ENCODE measurements around the gene USP34. TPM values are rescaled to one million over a fixed set of nuclear protein-coding genes. Genes with fewer than 3 reads are reported as not detected.

The USP34 gene
- polyA plus RNA-seq, 12 donors: 67.8 to 125 (median 88.7) TPM; not detected in 1

DNA sequence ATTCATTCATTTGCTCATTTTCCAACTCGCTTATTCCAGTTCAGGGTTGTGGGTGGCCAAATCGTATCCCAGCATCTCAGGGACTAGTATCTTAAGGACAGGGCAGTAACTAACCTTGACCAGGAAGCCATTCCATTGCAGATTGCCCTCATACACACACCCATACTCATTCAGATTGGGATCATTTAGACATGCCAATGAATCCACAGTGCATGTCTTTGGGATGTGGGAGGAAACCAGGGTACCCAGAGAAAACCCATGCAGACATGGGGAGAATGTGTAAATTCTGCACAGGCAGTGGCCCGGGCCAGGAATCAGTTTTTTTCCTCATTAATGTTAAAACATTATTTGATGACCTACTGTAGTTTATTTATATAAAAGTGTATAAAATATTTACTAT lies 150.7 kb downstream of the USP34 start:
- DNase-seq: no peak

DNA sequence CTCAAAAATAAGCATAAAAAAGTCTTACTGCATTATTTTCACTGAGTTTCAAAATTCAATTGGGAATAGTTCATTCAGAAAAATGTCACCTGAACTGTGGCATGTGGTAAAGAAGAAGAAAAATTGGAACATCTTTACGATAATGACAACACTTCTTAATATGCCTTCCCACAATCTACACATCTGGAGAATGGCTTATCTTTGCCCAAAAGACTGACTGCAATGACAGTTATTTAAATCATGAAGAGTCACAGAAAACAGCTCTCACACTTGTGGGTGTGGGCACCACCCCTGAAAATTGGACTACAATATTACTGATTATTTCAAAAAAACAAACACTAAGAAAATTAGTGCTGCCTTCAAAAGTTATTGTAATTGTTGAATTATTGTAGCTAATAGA lies 152.3 kb downstream of the USP34 start:
- no peak for DNase-seq

DNA sequence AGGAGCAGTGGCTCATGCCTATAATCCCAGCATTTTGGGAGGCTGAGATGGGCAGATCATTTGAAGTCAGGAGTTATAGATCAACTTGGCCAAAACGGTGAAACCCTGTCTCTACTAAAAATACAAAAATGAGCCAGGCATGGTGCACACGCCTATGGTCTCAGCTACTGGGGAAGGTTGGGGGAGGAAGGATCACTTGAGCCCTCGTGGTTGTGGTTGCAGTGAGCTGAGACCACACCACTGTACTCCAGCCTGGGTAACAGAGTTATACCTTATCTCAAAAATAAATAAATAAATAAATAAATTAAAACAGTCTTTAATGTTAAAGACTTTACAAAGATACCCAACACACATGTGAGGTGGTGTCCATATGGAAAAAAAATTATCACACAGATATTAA lies 174.9 kb downstream of the USP34 start:
- no peak for DNase-seq

DNA sequence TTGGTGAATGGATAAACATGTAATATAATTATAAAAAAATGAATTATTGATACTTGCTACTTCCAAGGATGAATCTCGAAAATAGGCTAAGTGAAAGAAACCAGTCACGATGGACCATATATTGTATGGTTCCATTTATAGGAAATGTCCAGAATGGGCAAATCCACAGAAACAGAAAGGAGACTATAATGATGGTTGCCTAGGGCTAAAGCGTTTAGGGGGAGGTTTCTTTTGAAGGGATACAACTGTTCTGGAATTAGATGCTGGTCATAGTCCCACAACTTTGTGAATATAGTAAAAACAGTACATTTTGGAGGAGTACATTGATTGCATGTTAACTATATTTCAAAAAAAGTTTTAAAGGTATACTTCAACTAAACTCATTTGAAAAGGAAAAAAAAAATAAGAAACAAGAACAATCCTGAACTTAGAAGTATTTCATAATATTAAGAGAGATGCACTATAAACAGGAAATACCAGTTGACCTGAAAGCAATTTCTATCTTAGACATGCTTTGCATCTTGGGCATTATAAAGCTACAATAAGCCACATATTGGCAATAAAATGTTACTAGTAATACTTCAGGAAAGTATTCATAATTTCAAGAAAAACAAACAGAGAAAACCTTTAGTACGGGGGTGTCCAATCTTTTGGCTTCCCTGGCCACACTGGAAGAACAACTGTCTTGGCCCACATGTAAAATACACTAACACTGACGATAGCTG lies 178.9 kb downstream of the USP34 start:
- no peak for DNase-seq

DNA sequence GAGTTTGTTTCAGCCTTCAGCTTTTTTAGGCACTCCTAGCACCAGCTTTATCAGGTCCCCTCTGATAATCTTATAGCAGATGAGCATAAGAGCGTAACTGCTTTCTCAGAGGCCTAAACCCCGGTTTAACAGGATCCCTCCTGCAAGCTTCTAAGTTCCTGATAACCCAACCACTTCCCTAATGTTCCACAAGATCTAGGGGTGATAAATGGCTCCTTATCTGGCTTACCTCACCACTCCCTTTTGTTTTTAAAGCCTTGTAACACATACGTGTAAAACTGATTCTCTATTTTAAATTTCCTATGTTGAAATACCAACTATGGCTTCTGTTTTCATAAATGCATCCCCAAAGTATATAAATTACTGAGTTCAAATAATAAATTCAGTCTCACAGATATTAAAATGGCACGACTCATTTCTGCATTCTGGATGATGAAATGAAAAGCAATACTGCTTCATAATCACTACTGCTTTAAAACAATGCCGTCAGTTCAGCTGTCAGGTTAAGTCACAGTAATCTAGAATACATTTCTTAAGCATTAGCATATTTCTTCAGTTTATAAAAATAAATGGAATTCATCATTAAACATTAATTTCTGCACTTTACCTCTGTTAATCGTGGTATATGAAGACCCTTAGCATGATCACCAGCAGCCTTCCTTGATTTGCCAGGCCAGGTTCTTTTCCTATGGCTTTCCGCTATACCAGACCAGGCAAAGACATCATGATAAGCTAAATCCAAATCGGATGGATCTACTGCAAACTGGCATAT lies 182.6 kb downstream of the USP34 start:
- no peak for DNase-seq

DNA sequence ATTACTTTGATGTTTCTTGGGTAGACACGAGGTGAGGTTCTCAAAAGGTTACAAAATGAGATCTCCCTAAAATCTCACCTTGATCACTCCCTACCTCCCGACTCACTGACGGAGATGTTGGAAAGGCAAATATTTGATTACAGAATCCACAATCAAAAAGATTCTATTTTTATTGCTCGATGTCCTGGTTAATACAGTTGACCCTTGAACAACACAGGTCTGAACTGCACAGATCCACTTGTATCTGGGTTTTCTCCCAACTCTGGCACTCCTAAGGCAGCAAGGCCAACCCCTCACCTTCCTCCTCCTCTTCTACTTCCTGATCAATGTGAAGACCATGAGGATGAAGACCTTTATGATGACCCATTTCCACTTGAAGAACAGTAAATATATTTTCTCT lies 183.6 kb downstream of the USP34 start:
- DNase-seq: no peak

DNA sequence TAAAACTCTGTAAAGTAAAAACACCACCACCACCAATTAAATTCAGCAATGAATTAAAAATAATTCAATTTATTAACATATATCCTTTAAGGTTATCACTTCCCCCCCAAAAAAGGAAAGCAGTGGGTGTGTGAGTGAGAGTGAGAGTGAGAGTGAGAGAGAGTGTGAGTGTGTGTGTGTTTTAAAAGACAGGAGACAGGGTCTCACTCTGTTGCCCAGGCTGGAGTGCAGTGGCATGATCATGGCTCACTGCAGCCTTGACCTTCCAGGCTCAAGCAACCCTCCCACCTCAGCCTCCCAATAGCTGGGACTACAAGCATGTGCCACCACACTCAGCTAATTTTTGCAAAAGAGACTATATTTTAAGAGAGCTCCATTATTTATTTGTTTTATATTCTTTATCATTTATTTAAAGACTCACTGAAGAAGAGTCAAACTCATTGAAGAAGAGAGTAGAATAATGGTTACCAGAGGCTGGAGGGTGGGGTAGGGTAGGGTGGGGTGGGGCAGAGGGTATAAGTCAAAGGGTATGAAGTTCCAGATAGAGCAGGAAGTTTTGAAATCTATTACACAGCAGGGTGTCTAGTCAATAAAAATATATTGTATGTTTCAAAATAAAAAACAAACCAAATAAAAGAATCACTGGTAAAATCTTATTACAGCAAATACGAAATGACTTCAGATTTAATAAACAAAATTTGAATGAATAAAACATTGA lies 187.3 kb downstream of the USP34 start:
- DNase-seq: no peak

DNA sequence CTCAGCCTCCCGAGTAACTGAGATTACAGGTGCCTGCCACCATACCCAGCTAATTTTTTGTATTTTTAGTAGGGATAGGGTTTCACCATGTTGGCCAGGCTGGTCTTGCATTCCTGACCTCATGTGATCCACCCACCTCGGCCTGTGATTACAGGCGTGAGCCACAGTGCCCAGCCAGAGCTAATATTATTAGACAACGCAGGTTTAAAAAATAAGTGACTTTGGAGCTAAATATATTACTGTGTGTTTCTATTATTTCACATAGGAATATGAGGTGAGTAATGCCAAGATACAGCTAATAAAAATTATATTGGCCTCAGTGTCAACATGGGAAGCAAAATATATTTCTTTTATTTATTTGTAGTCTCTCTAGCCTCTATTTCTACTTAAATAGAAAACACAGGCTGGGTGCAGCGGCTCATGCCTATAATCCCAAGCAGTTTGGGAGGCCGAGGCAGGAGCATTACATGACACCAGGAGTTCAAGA lies 188.7 kb downstream of the USP34 start:
- DNase-seq: no peak

DNA sequence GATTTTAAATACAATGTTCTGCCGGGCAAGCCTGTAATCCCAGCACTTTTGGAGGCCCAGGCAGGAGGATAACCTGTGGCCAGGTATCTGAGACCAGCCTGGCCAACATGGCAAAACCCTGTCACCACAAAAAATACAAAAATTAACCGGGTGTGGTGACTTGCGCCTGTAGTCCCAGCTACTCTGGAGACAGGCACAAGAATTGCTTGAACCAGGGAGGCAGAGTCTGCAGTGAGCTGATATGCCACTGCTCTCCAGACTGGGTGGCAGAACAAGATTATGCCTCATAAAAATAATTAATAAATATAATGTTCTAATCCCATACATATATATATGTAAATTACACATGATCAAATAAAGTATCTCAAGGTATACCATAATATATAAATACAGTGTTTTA lies 189.6 kb downstream of the USP34 start:
- no peak for DNase-seq

DNA sequence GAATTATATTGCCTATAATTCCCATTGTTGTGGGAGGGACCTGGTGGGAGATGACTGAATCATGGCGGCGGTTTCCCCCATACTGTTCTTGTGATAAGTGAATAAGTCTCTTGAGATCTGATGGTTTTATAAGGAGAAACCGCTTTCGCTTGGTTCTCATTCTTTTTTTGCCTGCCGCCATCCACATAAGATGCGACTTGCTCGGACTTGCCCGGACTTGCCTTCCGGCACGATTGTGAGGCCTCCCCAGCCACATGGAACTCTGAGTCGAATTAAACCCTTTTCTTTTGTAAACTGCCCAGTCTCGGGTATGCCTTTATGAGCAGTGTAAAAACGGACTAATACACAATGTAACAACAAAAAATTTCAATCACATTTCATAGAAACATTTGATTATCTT lies 193.1 kb downstream of the USP34 start:
- DNase-seq: no peak

DNA sequence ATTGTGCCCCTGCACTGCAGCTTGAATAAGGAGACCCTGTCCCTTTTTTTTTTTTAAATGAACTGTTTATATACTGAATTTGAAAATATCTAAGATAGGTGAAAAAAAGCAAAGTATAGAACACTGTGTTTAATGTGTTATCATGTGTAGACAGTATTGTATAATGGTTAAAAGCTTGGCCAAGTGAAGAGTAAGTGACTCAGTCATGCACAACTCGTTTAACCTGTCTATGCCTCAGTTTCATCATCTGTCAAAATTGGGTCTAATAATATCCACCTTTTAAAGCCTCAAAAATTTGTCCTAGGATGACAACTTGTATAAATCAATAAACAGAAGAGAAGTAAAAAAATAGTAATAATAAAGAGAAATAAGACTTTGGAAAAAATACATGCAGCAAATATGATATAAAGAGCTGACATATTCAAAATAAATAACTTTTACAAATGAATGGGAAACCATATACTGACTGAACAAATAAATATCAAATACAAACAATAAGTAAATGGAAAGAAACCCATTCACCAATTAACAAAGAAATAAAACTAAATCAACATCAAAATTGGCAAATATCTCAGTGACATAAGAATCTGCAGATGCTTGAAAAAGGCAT lies 195.2 kb downstream of the USP34 start:
- DNase-seq: no peak

DNA sequence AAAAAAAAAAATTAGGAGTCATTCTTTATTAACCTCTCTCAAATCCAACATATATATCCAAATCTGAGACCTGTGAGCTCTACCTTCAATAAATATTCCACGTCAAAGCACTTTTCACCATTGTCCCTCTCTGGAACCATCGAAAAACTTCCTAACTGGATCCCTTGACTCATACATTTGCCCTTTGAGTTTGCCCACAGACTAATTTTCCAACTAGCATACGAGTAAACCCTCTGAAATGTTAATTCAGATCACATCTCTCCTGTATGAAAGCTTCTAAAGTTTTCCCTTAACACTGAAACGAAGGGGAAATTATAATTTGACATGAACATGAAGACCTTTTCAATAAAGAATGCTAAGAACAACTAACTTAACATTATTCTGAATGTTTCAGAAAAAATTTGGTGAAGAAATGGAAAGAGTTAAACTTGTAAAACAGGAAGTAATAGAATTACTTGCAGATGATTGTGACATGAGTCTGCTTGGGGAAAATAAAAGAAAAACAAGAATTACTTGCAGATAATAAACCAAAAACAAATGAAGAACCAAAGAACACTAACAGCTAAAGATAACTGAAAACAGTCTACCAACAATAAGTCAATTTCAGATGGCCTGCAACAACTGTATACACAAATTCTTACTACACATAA lies 198.3 kb downstream of the USP34 start:
- no peak for DNase-seq

DNA sequence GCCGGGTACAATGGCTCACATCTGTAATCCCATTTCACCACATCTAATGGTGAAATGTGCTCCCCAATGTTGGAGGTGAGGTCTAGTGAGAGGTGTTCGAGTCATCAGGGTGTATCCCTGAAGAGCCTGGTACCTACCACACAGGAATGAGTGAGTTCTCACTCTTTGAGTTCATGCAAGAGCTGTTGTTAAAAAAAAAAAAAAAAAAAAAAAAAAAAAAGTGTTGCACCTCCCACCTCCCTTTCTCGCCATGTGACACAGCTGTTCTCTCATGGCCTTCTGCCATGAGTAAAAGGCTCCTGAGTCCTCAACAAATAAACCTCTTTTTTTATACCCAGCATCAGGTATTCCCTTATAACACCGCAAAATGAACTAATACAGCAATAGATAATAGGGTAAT lies 202.6 kb downstream of the USP34 start:
- DNase-seq: no peak

DNA sequence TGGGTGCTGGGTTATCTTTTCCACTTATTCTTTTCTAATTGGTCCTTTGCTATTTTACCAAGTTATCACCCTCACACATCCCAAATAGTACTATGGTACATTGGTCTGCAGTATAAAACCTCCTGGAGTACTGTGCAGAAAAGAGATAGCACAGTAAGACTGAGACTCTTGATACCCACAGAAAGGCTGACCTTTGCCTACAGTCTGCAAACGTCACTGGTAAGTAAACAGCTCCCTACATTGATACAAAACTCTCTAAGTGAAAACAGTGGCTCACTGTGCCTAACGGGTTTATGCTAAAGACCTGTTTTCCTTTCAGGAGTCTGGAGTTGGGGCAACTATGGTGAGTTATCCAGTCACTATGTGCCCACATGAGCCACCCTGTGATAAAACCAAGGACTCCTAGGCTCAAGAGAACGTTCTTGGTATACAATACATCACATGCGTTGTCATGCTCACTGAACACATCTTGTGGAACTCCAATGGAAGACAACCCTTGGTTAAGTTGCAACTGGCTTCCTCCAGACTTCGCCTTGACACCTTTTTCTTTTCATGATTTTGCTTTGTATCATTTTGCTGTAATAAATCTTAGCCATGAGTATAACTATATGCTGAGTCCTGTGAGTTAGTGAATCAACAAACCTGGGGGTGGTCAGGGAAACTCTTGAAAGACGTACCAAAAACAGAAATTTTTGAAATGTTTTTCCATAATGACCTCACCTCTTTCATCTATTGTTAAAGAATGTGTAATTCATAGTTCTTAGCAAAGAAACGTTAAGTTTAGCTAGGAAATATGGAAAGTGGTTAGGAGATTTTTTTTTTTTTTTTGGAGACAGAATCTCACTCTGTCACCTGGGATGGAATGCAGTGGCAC lies 204.0 kb downstream of the USP34 start:
- DNase-seq: no peak

DNA sequence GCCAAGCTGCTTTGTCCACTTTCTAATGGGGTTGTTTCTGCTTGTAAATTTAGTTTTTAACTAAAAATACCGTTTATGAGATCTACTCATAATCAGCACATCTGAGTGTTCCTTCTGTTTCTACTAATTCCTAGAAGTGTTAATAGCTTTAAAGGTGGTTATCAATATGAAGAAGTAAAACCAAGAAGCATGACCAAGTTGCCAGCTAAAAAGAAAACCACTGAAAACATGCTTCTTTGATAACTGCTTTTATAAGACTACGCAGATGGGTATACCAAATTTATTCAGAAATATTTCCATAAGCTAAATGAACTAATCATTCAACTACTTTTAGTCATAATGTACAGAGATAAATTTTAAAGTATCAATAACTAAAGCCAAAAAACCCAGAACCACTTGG lies 207.1 kb downstream of the USP34 start:
- DNase-seq: no peak

DNA sequence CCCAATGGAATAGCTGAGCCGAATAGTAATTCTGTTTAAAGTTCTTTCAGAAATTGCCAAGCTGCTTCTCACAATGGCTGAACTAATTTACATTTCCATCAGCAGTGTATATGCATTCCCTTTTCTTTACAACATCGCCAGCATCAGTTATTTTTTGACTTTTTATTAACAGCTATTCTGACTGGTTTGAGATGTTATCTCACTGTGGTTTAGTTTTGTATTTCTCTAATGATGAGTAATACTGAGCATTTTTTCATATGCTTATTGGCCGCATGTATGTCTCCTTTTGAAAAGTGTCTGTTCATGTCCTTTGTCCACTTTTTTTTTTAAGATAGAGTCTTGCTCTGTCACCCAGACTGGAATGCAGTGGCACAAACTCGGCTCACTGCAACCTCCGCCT lies 208.2 kb downstream of the USP34 start:
- no peak for DNase-seq

DNA sequence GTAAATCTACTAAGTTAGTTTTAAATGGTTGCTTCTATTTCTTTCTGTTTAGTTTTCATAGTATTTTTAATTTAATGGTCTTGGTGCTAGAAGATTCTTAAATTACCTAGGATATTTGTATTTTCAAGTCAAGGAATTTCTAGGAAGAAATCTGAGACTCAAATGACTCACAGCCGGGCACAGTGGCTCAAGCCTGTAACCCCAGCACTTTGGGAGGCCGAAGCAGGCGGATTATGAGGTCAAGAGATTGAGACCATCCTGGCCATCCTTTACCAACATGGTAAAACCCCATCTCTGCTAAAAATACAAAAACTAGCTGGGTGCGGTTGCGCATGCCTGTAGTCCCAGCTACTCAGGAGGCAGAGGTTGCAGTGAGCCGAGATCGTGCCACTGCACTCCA lies 213.4 kb downstream of the USP34 start:
- no peak for DNase-seq

DNA sequence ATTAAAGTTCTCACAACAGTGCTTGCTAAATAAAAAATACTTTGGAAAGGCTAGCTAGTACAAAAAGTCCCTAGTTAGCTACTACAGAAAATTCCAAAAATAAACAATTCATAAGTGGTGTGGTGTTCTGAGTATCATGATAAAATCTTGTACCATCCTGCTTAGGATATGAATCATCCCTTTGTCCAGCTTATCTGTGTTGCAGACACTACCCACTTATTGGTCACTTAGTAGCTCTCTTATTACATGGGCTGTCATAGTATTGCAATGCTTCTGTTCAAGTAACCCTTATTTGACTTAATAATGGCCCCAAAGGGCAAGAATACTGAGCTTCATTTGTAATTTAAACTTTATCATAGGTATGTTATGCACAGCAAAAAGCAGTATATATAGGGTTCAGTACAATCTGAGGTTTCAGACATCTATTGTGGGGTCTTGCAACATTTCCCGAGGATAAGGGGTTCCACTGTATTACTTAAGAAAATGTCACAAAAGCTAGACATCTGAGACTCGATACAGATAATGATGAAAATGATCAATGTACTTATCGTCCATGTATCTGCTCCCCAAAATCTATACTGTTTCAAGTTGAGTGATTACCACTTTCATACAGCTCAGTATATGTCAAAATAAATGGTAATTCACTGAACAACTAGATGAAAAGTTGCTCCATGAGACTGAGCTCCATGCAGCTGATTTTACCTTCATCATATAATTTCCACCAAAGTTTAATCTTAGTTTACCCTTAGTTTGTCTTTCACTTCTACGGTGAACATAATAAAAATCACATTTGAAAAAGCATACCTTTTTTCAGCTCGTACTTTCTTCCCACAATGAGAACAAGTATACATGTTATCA lies 215.1 kb downstream of the USP34 start:
- DNase-seq: no peak

DNA sequence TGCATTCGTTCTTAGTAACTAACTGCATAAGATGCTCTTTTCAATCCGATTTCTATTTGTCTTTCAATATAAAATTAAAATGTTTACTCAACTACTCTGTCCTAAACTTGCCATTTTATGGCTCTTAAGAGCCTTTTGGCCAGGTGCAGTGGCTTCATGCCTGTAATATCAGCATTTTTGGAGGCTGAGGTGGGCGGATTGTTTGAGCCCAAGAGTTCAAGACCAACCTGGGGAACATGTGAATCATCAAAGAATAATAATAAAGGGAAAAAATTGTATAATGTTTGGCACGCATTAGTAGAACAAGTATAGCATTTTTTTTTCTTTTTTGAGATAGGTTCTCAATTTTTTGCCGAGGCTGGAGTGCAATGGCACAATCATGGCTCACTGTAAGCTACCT lies 216.4 kb downstream of the USP34 start:
- no peak for DNase-seq

DNA sequence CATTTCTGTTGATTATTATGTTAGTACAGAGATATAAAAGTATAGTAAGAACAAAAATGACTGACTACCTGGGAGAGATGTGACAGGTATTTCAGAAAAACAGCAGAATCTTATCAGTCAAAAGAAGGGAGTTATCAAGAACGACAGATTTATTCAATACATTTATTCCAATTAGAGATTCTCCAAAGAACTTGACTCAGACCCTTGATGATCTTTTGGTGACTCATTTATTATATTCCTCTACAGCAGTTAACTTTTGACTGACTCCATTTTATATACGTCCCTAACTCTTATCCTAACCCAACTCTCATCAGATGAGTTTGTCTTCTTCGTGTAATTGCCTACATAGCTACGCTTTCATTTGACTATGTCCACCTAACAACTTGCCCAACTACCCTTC lies 217.8 kb downstream of the USP34 start:
- DNase-seq: no peak

Data from muscle of arm (tissue), 12 donors.